HepG2 (cell line): ENCODE results near the gene FZD4. TPM values are rescaled to one million over a fixed set of nuclear protein-coding genes. Genes with fewer than 3 reads are reported as not detected.
A peak's percentile ranks its signal among the peaks of the same experiment; 100 is the strongest.

Experiments used
- DNMT3B ChIP-seq: conservative IDR thresholded peaks from 2 replicates; pipeline ENCODE4 v1.6.1; 2016; ENCODE audit warnings: missing biosample characterization, control low read depth
- DPF2 ChIP-seq: sonication (generic); formaldehyde crosslinking; IDR thresholded peaks from 2 replicates; pipeline ENCODE4 v1.4.0; 2020; ENCODE audit warnings: mild to moderate bottlenecking, low read depth, missing genetic modification reagents, borderline replicate concordance
- E2F2 ChIP-seq: sonication (generic); formaldehyde crosslinking; IDR thresholded peaks from 2 replicates; pipeline ENCODE4 v1.4.0; 2020; ENCODE audit warnings: missing genetic modification reagents, borderline replicate concordance
- FOXJ3 ChIP-seq: sonication (generic); formaldehyde crosslinking; IDR thresholded peaks from 2 replicates; pipeline ENCODE4 v1.4.0; 2020; ENCODE audit warnings: missing genetic modification reagents, mild to moderate bottlenecking, borderline replicate concordance
- HOXA7 ChIP-seq: sonication (generic); formaldehyde crosslinking; IDR thresholded peaks from 2 replicates; pipeline ENCODE4 v1.8.1; 2022; ENCODE audit warnings: mild to moderate bottlenecking, missing genetic modification reagents, moderate library complexity
- KLF15 ChIP-seq: sonication (generic); formaldehyde crosslinking; IDR thresholded peaks from 2 replicates; pipeline ENCODE4 v1.8.1; 2023; ENCODE audit warnings: borderline replicate concordance, mild to moderate bottlenecking, inconsistent platforms, missing genetic modification reagents, mixed read lengths
- MED8 ChIP-seq: sonication (generic); formaldehyde crosslinking; IDR thresholded peaks from 2 replicates; pipeline ENCODE4 v1.8.1; 2023; ENCODE audit warnings: mild to moderate bottlenecking, missing genetic modification reagents; ENCODE audit not compliant: insufficient replicate concordance
- NBN ChIP-seq: fragments of 450-650 bp; conservative IDR thresholded peaks from 2 replicates; pipeline ENCODE4 v1.6.1; 2017
- NKX3-1 ChIP-seq: sonication (generic); formaldehyde crosslinking; IDR thresholded peaks from 2 replicates; pipeline ENCODE4 v1.5.0; 2020; ENCODE audit warnings: missing genetic modification reagents
- PBX2 ChIP-seq: IDR thresholded peaks from 2 replicates; pipeline ENCODE4 v1.6.1; 2016; ENCODE audit warnings: control low read depth
- XRCC5 ChIP-seq: fragments of 200-400 bp; formaldehyde crosslinking; optimal IDR thresholded peaks from 2 replicates; pipeline ENCODE3; 2017; ENCODE audit warnings: mild to moderate bottlenecking, low read length
- ZBTB3 ChIP-seq: sonication (generic); formaldehyde crosslinking; IDR thresholded peaks from 2 replicates; pipeline ENCODE4 v1.4.0; 2020; ENCODE audit warnings: low read depth, mild to moderate bottlenecking, moderate library complexity, missing genetic modification reagents, borderline replicate concordance
- ZBTB7A ChIP-seq: sonication (generic); formaldehyde crosslinking; IDR thresholded peaks from 2 replicates; pipeline ENCODE4 v1.8.0; 2022; ENCODE audit warnings: mild to moderate bottlenecking, missing genetic modification reagents
- ZKSCAN1 ChIP-seq: fragments of 150-350 bp; IDR thresholded peaks from 2 replicates; pipeline ENCODE4 v1.6.1; 2014; ENCODE audit warnings: low read length
- ZMAT5 ChIP-seq: sonication (generic); formaldehyde crosslinking; IDR thresholded peaks from 2 replicates; pipeline ENCODE4 v1.5.0; 2020; ENCODE audit warnings: mild to moderate bottlenecking, low read depth, missing genetic modification reagents, borderline replicate concordance
- ZNF101 ChIP-seq: sonication (generic); formaldehyde crosslinking; IDR thresholded peaks from 2 replicates; pipeline ENCODE4 v1.4.0; 2020; ENCODE audit warnings: mild to moderate bottlenecking, low read depth, missing genetic modification reagents, borderline replicate concordance
- ZNF546 ChIP-seq: sonication (generic); formaldehyde crosslinking; conservative IDR thresholded peaks from 2 replicates; pipeline ENCODE4 v1.8.1; 2023; ENCODE audit warnings: mild to moderate bottlenecking, missing genetic modification reagents
- ZNF598 ChIP-seq: sonication (generic); formaldehyde crosslinking; IDR thresholded peaks from 2 replicates; pipeline ENCODE4 v1.5.1; 2020; ENCODE audit warnings: mild to moderate bottlenecking, missing genetic modification reagents, borderline replicate concordance
- ZNF614 ChIP-seq: IDR thresholded peaks from 2 replicates; pipeline ENCODE4 v1.6.1; 2018; ENCODE audit warnings: missing biosample characterization, missing genetic modification reagents, inconsistent platforms, borderline replicate concordance
- ZNF670 ChIP-seq: sonication (generic); formaldehyde crosslinking; IDR thresholded peaks from 2 replicates; pipeline ENCODE4 v1.8.0; 2022; ENCODE audit warnings: mild to moderate bottlenecking, missing genetic modification reagents, borderline replicate concordance
- polyA plus RNA-seq, 8 experiments: library from polyadenylated mRNA; depleted of rRNA in 3 of 8; stranded (reverse) in 7 of 8; unstranded in 1 of 8; fragments of >200 nt; fragmentation: Illumina TruSeq in 4 of 8; extraction: Trizol in 4 of 8; gene quantifications; 2 replicates each; pipeline versions ENCODE4 v1.2.1 to v1.2.3, GENCODE V29; 2011 to 2016; ENCODE audit warnings: low read depth in 4 of 8, missing spikeins in 1 of 8, mixed read lengths in 1 of 8; ENCODE audit not compliant: insufficient read depth in 1 of 8
- total RNA-seq, 5 experiments: library from RNA; depleted of rRNA; stranded (reverse); fragments of >200 nt; fragmentation: Illumina TruSeq; extraction: Trizol; gene quantifications; 2 replicates each; pipeline ENCODE4 v1.2.3, GENCODE V29; 2016; ENCODE audit warnings: low read depth in 1 of 5

Gene FZD4
- total and polyA plus RNA-seq, 2 of the 13 experiments (the other 11 are each of a cell fraction or from before 2014, with no cell fraction given): 46.5 to 70.4 TPM

GRCh38 chr11:86923999-86924766 is 31.0 kb downstream of the FZD4 start (continued):
- TF ChIP-seq ZNF101 (CRISPR knock-in tag) (no peak), DPF2 (CRISPR knock-in tag) (no peak), NKX3-1 (CRISPR knock-in tag) (0 out of 2 replicates have a peak, but pooled peaks have one; percentile 45), FOXJ3 (0 out of 2 replicates have a peak, but pooled peaks have one; percentile 22), ZBTB3 (CRISPR knock-in tag) (no peak), ZMAT5 (CRISPR knock-in tag) (no peak), PBX2 (CRISPR knock-in tag) (no peak), E2F2 (CRISPR knock-in tag) (no peak), ZNF670 (CRISPR knock-in tag) (no peak), KLF15 (no peak), HOXA7 (CRISPR knock-in tag) (no peak), NBN (no peak), MED8 (CRISPR knock-in tag) (no peak), DNMT3B (CRISPR knock-in tag) (no peak), ZNF614 (CRISPR knock-in tag) (0 out of 2 replicates have a peak, but pooled peaks have one; percentile 17), ZNF546 (CRISPR knock-in tag) (no peak), ZNF598 (CRISPR knock-in tag) (no peak), ZKSCAN1 (no peak), XRCC5 (peak; percentile 60), ZBTB7A (0 out of 2 replicates have a peak, but pooled peaks have one; percentile 22)
